Cardiac muscle cell (in vitro differentiated cells and primary cell): ENCODE data around the gene PARPBP. TPM values are rescaled to one million over a fixed set of nuclear protein-coding genes. Genes with fewer than 3 reads are reported as not detected.
A peak's percentile ranks its signal among the peaks of the same experiment; 100 is the strongest.
"Not testable (repeated sequence)": the region's sequence is repeated elsewhere in the genome, so short reads cannot be mapped to it uniquely, and the experiment has no call there.

Source experiments
- DNase-seq, 2 donors: peaks; one replicate each; pipeline versions ENCODE4 v3.0.0 to v3.0.0-alpha.2; 2010 to 2017; ENCODE audit warnings: low read depth in 1 of 2, low spot score in 1 of 2
- H3K27ac ChIP-seq: fragments of 200-600 bp; sonication (generic); 2 replicates; pipeline ENCODE4 v1.5.1; 2016
- H3K27me3 ChIP-seq: fragments of 200-600 bp; sonication (generic); 2 replicates; pipeline ENCODE4 v1.6.0; 2016; ENCODE audit warnings: control low read depth
- H3K36me3 ChIP-seq: fragments of 200-600 bp; sonication (generic); 2 replicates; pipeline ENCODE4 v1.5.1; 2016; ENCODE audit warnings: control low read depth
- H3K4me1 ChIP-seq: fragments of 200-600 bp; sonication (generic); 2 replicates; pipeline ENCODE4 v1.8.1; 2017; ENCODE audit warnings: low read depth, mild to moderate bottlenecking, mixed run types
- H3K4me3 ChIP-seq: fragments of 200-600 bp; sonication (generic); 2 replicates; pipeline ENCODE4 v1.5.1; 2016; ENCODE audit warnings: mild to moderate bottlenecking
- H3K9me3 ChIP-seq: fragments of 200-600 bp; sonication (generic); 2 replicates; pipeline ENCODE4 v1.5.1; 2017; ENCODE audit warnings: low read depth, mild to moderate bottlenecking, control low read depth
- polyA plus RNA-seq: library from polyadenylated mRNA; unstranded; fragments of >200 nt; fragmentation: Nextera tagmentation; extraction: Ambion mirVana; gene quantifications from 2 replicates; pipeline ENCODE4 v1.2.1, GENCODE V29; 2016
- total RNA-seq: library from RNA; depleted of rRNA; stranded (reverse); fragments of >200 nt; gene quantifications from 2 replicates; pipeline ENCODE4 v1.2.3, GENCODE V29; 2016
- TF ChIP-seq, protein P1 (sequence below): IDR thresholded peaks from 2 replicates; pipeline ENCODE4 v1.5.1; 2012; ENCODE audit warnings: low read depth, mild to moderate bottlenecking, low read length

PARPBP gene
- total and polyA plus RNA-seq, 2 experiments from 2014 or later, result 7.7 to 8.2 TPM

DNA sequence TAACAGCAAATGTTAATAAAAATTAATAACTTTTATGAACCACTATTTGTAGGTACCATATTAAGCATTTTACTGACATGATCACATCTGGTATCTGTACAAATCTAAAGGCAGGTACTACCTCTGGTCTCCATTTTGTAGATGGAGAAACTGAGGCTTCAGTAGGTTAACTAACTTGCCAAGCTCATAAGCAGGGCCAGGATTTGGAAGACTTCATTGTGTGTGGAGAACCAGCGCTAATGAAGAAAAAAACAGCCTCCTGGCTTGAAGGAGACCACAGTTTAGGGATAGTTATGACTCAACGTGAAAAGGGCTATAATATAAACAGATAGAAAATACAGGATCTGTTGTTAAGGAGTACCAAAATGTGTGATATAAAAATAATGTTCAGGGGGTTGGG is 1.1 kb upstream of the PARPBP start:
- Histone ChIP-seq H3K27me3 (no peaks in the 10 kb centered on the region), H3K4me3 (peak overlapping the region; percentile 73), H3K4me1 (peaks cover 5% of the 10 kb centered on the region), H3K27ac (no peak overlapping the region), H3K9me3 (no peaks in the 10 kb centered on the region), H3K36me3 (peaks cover 15% of the 10 kb centered on the region)
- TF ChIP-seq, protein P1, sequence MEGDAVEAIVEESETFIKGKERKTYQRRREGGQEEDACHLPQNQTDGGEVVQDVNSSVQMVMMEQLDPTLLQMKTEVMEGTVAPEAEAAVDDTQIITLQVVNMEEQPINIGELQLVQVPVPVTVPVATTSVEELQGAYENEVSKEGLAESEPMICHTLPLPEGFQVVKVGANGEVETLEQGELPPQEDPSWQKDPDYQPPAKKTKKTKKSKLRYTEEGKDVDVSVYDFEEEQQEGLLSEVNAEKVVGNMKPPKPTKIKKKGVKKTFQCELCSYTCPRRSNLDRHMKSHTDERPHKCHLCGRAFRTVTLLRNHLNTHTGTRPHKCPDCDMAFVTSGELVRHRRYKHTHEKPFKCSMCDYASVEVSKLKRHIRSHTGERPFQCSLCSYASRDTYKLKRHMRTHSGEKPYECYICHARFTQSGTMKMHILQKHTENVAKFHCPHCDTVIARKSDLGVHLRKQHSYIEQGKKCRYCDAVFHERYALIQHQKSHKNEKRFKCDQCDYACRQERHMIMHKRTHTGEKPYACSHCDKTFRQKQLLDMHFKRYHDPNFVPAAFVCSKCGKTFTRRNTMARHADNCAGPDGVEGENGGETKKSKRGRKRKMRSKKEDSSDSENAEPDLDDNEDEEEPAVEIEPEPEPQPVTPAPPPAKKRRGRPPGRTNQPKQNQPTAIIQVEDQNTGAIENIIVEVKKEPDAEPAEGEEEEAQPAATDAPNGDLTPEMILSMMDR, result no peak
- DNase-seq, result no peak

DNA sequence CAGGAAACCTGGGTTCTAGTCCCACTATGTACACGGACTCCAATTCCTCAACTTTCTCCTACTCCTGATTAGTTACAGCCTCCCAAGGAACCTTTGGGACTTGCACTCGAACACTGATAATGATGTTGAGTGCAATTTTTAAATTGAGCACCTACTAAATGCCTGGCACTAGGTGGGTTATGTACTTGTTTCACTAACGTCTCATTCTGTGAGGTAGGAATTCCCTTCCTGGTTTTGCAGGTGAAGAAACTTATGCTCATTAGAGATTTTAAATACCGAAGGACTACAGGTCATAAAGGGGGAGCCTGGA is 536 bp downstream of the PARPBP start:
- peak overlapping the region; percentile 95 for H3K27ac ChIP-seq

DNA sequence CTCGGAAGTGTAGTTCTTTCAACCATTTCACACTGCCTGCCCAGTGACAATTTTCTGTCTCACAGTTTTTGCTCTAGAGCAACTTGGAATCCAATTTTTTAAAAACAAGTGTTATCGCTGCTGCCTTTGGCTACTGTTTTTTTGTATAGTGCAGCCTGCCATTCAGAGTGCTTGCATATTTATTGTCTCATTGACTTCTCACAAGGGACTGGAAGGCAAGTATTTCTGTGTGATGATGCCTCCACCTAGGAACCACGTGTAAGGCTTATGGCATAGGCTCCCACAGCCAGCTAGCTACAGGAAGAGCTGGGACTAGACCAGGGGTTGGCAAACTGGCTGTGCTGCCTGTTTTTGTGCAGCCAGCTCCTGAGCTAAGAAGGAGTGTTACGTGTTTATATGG is 903 bp downstream of the PARPBP start:
- peak overlapping the region; percentile 73 for H3K4me3 ChIP-seq
- peak in 1 of 2 donors; percentile 28 for DNase-seq
- H3K27ac ChIP-seq, result no peak overlapping the region

More for the DNA sequence above, 536 bp downstream of the PARPBP start:
- H3K4me3 ChIP-seq, result peak overlapping the region; percentile 73
- peaks cover 5% of the 10 kb centered on the region for H3K4me1 ChIP-seq
- no peaks in the 10 kb centered on the region for H3K27me3 ChIP-seq
- H3K36me3 ChIP-seq, result peaks cover 9% of the 10 kb centered on the region
- TF ChIP-seq, protein P1, result no peak
- H3K9me3 ChIP-seq, result no peaks in the 10 kb centered on the region
- no peak for DNase-seq

DNA sequence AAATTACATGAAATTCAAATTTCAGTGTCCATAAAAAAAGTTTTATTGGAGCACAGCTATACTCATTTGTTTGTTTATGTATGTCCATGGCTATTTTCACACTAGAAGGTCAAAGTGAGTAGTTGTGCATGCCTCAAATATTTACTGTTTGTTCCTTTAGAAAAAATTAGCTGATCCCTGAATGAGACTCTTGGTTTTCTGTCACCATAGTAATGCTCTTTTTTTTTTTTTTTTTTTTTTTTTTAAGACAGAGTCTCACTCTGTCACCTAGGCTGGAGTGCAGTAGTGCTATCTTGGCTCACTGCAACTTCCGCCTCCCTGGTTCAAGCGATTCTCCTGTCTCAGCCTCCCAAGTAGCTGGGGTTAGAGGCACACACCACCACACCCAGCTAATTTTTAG is 1.3 kb downstream of the PARPBP start:
- H3K36me3 ChIP-seq, H3K9me3 ChIP-seq, DNase-seq, H3K27me3 ChIP-seq, H3K27ac ChIP-seq, H3K4me1 ChIP-seq: not testable (repeated sequence)
- H3K4me3 ChIP-seq, result peak overlapping the region; percentile 73

More for the DNA sequence above, 903 bp downstream of the PARPBP start:
- Histone ChIP-seq H3K36me3 (peaks cover 6% of the 10 kb centered on the region), H3K27me3 (no peaks in the 10 kb centered on the region), H3K9me3 (no peaks in the 10 kb centered on the region), H3K4me1 (peaks cover 5% of the 10 kb centered on the region)
- TF ChIP-seq, protein P1, result no peak

DNA sequence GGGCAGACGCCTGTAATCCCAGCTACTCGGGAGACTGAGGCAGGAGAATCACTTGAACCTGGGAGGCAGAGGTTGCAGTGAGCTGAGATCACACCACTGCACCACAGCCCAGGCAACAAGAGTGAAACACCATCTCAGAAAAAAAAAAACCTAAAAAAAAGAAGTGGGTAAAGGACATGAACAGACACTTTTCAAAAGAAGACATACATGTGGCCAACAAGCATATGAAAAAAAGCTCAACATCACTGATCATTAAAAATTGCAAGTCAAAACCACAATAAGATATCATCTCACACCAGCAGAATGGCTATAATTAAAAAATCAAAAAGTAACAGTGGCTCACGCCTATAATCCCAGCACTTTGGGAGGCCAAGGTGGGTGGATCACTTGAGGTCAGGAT is 10.7 kb downstream of the PARPBP start:
- H3K4me1 ChIP-seq, H3K27me3 ChIP-seq, H3K36me3 ChIP-seq, DNase-seq, H3K9me3 ChIP-seq, H3K4me3 ChIP-seq, H3K27ac ChIP-seq: not testable (repeated sequence)

DNA sequence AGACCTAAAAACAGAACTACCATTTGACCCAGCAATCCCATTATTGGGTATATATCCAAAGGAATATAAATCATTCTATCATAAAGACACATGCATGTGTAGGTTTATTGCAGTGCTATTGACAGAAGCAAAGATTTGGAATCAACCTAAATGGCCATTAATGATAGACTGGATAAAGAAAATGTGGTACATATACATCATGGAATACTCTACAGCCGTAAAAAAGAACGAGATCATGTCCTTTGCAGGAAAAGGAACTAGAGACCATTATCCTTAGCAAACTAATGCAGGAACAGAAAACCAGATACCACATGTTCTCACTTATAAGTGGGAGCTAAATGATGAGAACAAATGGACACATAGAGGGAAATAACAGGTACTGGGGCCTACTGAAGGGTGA is 11.5 kb downstream of the PARPBP start:
- H3K4me3 ChIP-seq, H3K27me3 ChIP-seq, H3K36me3 ChIP-seq, H3K27ac ChIP-seq, H3K9me3 ChIP-seq, DNase-seq, H3K4me1 ChIP-seq: not testable (repeated sequence)

DNA sequence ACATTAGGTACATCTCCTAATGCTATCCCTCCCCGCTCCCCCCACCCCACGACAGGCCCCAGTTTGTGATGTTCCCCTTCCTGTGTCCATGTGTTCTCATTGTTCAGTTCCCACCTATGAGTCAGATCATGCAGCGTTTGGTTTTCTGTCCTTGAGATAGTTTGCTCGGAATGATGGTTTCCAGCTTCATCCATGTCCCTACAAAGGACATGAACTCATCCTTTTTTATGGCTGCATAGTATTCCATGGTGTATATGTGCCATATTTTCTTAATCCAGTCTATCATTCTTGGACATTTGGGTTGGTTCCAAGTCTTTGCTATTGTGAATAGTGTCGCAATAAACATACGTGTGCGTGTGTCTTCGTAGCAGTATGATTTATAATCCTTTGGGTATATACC is 17.6 kb downstream of the PARPBP start:
- not testable (repeated sequence) for H3K36me3 ChIP-seq, H3K27ac ChIP-seq, DNase-seq, H3K4me3 ChIP-seq, H3K27me3 ChIP-seq, H3K9me3 ChIP-seq, H3K4me1 ChIP-seq

DNA sequence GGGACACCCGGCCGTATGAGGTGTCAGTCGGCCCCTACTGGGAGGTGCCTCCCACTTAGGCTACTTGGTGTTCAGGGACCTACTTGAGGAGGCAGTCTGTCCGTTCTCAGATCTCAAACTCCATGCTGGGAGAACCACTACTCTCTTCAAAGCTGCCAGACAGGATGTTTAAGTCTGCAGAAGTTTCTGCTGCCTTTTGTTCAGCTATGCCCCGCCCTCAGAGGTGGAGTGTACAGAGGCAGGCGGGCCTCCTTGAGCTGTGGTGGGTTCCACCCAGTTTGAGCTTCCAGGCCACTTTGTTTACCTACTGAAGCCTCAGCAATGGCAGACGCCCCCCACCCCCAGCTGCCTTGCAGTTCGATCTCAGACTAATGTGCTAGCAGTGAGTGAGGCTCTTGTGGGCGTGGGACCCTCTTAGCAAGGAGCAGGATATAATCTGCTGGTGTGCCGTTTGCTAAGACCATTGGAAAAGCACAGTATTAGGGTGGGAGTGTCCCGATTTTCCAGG is 22.9 kb downstream of the PARPBP start:
- not testable (repeated sequence) for H3K27ac ChIP-seq, H3K27me3 ChIP-seq, H3K4me1 ChIP-seq, H3K9me3 ChIP-seq, DNase-seq, H3K36me3 ChIP-seq, H3K4me3 ChIP-seq
